Measurements from ENCODE around the gene SUFU. TPM values are rescaled to one million over a fixed set of nuclear protein-coding genes. Genes with fewer than 3 reads are reported as not detected.

Gene SUFU
- total RNA-seq, 2 experiments from 2014 or later = 8.5 to 8.8 TPM

DNA sequence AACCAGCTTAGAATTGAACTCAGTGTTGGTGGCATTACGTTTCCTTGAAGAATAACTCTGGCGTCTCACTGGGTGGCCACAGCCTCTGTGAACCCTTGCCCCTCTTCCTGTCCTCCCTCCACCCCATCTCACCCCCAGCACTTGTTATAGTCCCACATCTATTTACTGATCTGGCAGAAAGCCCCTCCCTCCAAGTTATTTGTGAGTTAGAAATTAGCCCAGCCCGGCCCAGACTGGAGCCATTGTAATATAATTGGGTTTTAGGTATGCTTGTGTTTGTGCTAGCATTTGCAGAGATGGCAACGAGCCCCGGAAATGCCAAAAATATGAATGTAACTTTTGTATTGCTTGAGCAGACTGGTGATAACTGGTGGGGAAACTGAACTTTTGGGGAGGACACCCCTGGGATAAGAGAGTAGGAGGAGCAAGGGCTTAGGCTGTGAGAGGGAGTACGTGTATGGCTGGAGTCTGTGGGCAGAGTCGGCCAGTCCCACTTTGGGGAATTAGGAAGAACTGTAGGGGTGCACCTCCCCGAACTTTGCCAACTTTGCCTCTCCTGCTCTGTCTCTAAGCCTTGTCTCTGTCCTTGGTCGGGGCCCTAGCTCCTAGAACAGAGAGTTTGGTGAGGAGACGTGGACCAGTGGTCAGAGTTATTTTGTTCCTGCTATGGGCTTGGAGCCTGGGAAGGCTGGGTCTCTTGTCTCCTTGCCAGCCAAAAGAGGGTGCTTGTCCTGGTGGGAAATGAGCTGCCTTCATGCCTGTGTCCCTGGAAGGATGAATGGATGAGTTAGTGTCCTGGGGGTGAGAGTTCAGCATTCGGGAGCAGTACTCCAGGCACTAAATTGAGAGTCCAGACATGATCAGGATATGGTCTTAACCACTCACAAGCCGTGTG is 121.2 kb downstream of the SUFU start:
- intact Hi-C loops (cut with micrococcal nuclease) = no loop called here
- TF ChIP-seq, protein P1, sequence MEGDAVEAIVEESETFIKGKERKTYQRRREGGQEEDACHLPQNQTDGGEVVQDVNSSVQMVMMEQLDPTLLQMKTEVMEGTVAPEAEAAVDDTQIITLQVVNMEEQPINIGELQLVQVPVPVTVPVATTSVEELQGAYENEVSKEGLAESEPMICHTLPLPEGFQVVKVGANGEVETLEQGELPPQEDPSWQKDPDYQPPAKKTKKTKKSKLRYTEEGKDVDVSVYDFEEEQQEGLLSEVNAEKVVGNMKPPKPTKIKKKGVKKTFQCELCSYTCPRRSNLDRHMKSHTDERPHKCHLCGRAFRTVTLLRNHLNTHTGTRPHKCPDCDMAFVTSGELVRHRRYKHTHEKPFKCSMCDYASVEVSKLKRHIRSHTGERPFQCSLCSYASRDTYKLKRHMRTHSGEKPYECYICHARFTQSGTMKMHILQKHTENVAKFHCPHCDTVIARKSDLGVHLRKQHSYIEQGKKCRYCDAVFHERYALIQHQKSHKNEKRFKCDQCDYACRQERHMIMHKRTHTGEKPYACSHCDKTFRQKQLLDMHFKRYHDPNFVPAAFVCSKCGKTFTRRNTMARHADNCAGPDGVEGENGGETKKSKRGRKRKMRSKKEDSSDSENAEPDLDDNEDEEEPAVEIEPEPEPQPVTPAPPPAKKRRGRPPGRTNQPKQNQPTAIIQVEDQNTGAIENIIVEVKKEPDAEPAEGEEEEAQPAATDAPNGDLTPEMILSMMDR (IDR thresholded peaks at IDR 0.05) = no peak
- DNase-seq = no peak
- no peaks in the 10 kb centered on the region for H3K27me3 Mint-ChIP-seq
- no peak overlapping the region for H3K4me3 Mint-ChIP-seq
- ChIA-PET POLR2A (interaction anchor here (1.7 kb wide), 1 partner anchor 12 kb away, joined by 5 read pairs; no protein-coding TSS in a partner anchor), CTCF (interaction anchor here (1.9 to 2.9 kb wide), 2 partner anchors 11 to 41 kb away, joined by 6 to 10 read pairs; no protein-coding TSS in a partner anchor)
- H3K27ac Mint-ChIP-seq = no peak overlapping the region
- H3K36me3 Mint-ChIP-seq (ENCODE audit: low read depth) = no peaks in the 10 kb centered on the region
- no peaks in the 10 kb centered on the region for H3K9me3 Mint-ChIP-seq
- ATAC-seq = no peak
- H3K4me1 Mint-ChIP-seq (ENCODE audit: low read depth) = peaks cover 2% of the 10 kb centered on the region

- ATAC-seq (no peak), DNase-seq (no peak)
- CTCF ChIA-PET = interaction anchor here (0.9 to 1.9 kb wide), 3 partner anchors 8 to 42 kb away, joined by 3 to 6 read pairs (median 3); no protein-coding TSS in a partner anchor
- TF ChIP-seq, protein P1 (IDR thresholded peaks at IDR 0.05) = no peak
- intact Hi-C loops (cut with micrococcal nuclease) = no loop called here
- Mint-ChIP-seq H3K4me1 (ENCODE audit: low read depth) (peaks cover under 1% of the 10 kb centered on the region), H3K4me3 (no peak overlapping the region), H3K27ac (no peak overlapping the region), H3K27me3 (no peaks in the 10 kb centered on the region), H3K9me3 (no peaks in the 10 kb centered on the region), H3K36me3 (ENCODE audit: low read depth) (no peaks in the 10 kb centered on the region)
- POLR2A ChIA-PET = interaction anchor here (1.1 to 1.7 kb wide), 2 partner anchors 13 to 18 kb away, joined by 3 to 5 read pairs; no protein-coding TSS in a partner anchor
Observed at GRCh38 chr10:102626026-102626685, 122.4 kb downstream of the SUFU start.

DNA sequence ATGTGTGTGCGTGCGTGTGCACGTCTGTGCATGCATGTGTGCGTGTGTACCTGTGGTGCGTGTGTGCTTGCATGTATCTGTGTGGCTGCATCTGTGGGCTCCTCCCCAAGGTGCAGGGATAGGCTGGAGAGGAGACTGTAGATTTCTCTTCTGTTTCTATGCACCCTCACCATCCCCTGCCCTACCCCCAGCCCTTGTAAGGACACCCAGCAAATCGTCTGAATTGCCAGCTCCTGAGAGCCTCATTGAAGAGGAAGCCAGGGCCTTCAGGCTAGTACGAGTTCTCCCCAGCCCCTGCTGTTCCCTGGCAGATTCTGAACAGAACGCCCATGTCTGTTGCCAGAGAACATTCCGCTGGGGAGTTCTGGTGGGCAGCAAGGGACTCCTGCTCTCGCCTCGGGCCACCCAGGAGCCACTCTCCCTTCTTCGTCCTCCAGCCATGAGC is 123.5 kb downstream of the SUFU start:
- Mint-ChIP-seq H3K4me3 (no peak overlapping the region), H3K27ac (peak overlapping the region; percentile 24), H3K27me3 (no peaks in the 10 kb centered on the region), H3K36me3 (ENCODE audit: low read depth) (no peaks in the 10 kb centered on the region), H3K9me3 (no peaks in the 10 kb centered on the region), H3K4me1 (ENCODE audit: low read depth) (peaks cover 4% of the 10 kb centered on the region)
- DNase-seq (no peak), ATAC-seq (no peak)
- ChIA-PET POLR2A (interaction anchor here (1.1 to 1.5 kb wide), 2 partner anchors 16 to 17 kb away, joined by 3 to 4 read pairs; partner anchors contain the start of gene TRIM8), CTCF (interaction anchor here (1.1 to 1.9 kb wide), 4 partner anchors 12 to 43 kb away, joined by 3 to 8 read pairs (median 5); no protein-coding TSS in a partner anchor)
- TF ChIP-seq, protein P1 (IDR thresholded peaks at IDR 0.05) = no peak
- intact Hi-C loops (cut with micrococcal nuclease) = no loop called here

- H3K9me3 Mint-ChIP-seq = no peaks in the 10 kb centered on the region
- ATAC-seq (no peak), DNase-seq (no peak)
- ChIA-PET CTCF (interaction anchor here (1.7 kb wide), 2 partner anchors 32 to 42 kb away, joined by 4 to 8 read pairs; no protein-coding TSS in a partner anchor), POLR2A (interaction anchor here (1.1 to 1.5 kb wide), 2 partner anchors 16 to 17 kb away, joined by 3 to 4 read pairs; partner anchors contain the start of gene TRIM8)
- H3K36me3 Mint-ChIP-seq (ENCODE audit: low read depth) = no peaks in the 10 kb centered on the region
- peak overlapping the region; percentile 24 for H3K27ac Mint-ChIP-seq
- TF ChIP-seq, protein P1 (IDR thresholded peaks at IDR 0.05) = no peak
- H3K4me1 Mint-ChIP-seq (ENCODE audit: low read depth) = peaks cover 9% of the 10 kb centered on the region
- intact Hi-C loops (cut with micrococcal nuclease) = no loop called here
- no peaks in the 10 kb centered on the region for H3K27me3 Mint-ChIP-seq
- no peak overlapping the region for H3K4me3 Mint-ChIP-seq
Observed at GRCh38 chr10:102627736-102628293, 124.0 kb downstream of the SUFU start.

Data from activated CD8-positive, alpha-beta T cell treated with anti-CD3 and anti-CD28 coated beads for 36 hours (primary cell).